ENCODE measurements around the gene IGFBP2. TPM values are rescaled to one million over a fixed set of nuclear protein-coding genes. Genes with fewer than 3 reads are reported as not detected.

The IGFBP2 gene
- total RNA-seq, 1 donor from 2014 or later: 56.2 TPM

GRCh38 chr2:216681683-216682082, 48.5 kb downstream of the IGFBP2 start:
- DNase-seq (ENCODE audit: low read depth in 2 of 2): no peak

- peak in 1 of 2 donors; percentile 36 for DNase-seq (ENCODE audit: low read depth in 2 of 2)
Measured at GRCh38 chr2:216683846-216684245, 50.6 kb downstream of the IGFBP2 start.

GRCh38 chr2:216685327-216685875, 52.2 kb downstream of the IGFBP2 start:
- DNase-seq (ENCODE audit: low read depth in 2 of 2): no peak

- no peak for DNase-seq (ENCODE audit: low read depth in 2 of 2)
Measured at GRCh38 chr2:216687111-216687510, 53.9 kb downstream of the IGFBP2 start.

GRCh38 chr2:216687646-216688045, 54.4 kb downstream of the IGFBP2 start:
- no peak for DNase-seq (ENCODE audit: low read depth in 2 of 2)

GRCh38 chr2:216688731-216689340, 55.6 kb downstream of the IGFBP2 start:
- DNase-seq (ENCODE audit: low read depth in 2 of 2): no peak

- no peak for DNase-seq (ENCODE audit: low read depth in 2 of 2)
Measured at GRCh38 chr2:216689397-216689796, 56.2 kb downstream of the IGFBP2 start.

- no peak for DNase-seq (ENCODE audit: low read depth in 2 of 2)
Measured at GRCh38 chr2:216690456-216690852, 57.2 kb downstream of the IGFBP2 start.

- DNase-seq (ENCODE audit: low read depth in 2 of 2): peak; percentile 23 to 81
Measured at GRCh38 chr2:216690853-216691741, 57.9 kb downstream of the IGFBP2 start.

- peak; percentile 42 to 79 for DNase-seq (ENCODE audit: low read depth in 2 of 2)
Measured at GRCh38 chr2:216692636-216693413, 59.6 kb downstream of the IGFBP2 start.

GRCh38 chr2:216693414-216694080, 60.3 kb downstream of the IGFBP2 start:
- no peak for DNase-seq (ENCODE audit: low read depth in 2 of 2)

- DNase-seq (ENCODE audit: low read depth in 2 of 2): peak; percentile 40 to 68
Measured at GRCh38 chr2:216694082-216694825, 61.0 kb downstream of the IGFBP2 start.

GRCh38 chr2:216694826-216695217, 61.6 kb downstream of the IGFBP2 start:
- DNase-seq (ENCODE audit: low read depth in 2 of 2): no peak

- DNase-seq (ENCODE audit: low read depth in 2 of 2): peak; percentile 23 to 71
Measured at GRCh38 chr2:216695401-216695821, 62.2 kb downstream of the IGFBP2 start, which contains the start of gene IGFBP5. TSS of gene IGFBP5 (minus strand) at chr2:216695549. CDS start at chr2:216694775, 774 bp downstream.

GRCh38 chr2:216696321-216696720, 63.1 kb downstream of the IGFBP2 start:
- DNase-seq (ENCODE audit: low read depth in 2 of 2): no peak

GRCh38 chr2:216696751-216697560, 63.7 kb downstream of the IGFBP2 start:
- DNase-seq (ENCODE audit: low read depth in 2 of 2): peak in 1 of 2 donors; percentile 66

- DNase-seq (ENCODE audit: low read depth in 2 of 2): no peak
Measured at GRCh38 chr2:216698293-216698692, 65.1 kb downstream of the IGFBP2 start.

- DNase-seq (ENCODE audit: low read depth in 2 of 2): peak; percentile 71 to 79
Measured at GRCh38 chr2:216698895-216699294, 65.7 kb downstream of the IGFBP2 start.

- no peak for DNase-seq (ENCODE audit: low read depth in 2 of 2)
Measured at GRCh38 chr2:216700088-216700567, 66.9 kb downstream of the IGFBP2 start.
